ENCODE results near the gene RREB1.

DNA sequence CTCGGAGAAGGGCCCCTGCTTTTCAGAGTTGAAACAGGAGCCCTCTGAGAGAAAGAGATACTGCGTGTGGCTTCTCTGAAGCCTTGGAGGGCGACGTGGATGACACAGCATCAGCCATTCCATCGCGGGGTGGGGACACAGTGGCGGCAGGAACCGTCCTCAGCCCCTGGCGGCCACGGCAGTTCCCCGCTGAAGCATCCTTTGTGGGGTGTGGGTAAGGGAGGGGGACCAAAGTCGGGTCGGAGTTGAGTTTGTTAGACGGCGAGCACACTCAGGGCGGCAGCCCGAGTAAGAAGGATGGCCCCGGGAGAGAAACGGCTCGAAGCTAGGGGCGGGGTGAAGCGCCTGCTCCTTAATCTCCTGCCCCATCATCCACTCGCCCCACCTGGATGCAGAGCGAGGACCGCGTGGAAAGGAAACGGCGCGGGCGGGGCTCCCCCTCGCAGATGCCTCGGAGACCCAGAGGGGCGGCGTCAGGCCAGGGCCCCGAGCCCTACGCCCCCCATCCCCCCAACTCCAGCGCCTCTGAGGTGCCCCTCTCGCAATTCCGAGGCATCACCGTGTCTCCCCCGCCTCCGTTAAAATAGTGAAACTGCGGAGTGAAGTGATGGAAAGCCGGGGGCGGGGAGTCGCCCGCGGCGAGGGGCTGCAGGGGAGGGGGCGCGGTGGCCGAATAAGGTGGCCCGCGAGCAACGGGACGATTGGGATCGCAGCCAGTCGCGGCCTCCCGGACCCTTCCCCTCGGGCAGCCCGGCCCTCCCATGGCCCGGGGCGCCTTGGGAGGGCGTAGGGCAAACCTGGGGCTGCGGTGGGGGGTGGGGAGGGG, 796 bp upstream of the RREB1 start:
- TF ChIP-seq EP300 (IDR thresholded peaks at IDR 0.05), result no peak
- TF ChIP-seq POLR2A (IDR thresholded peaks at IDR 0.05), result no peak

All from suprapubic skin (tissue), 2 donors.